SU-DHL-6 (cell line): ENCODE measurements around the gene C20orf204.

Source experiments
- H2AFZ ChIP-seq: fragments of 200-600 bp; sonication (generic); 2 replicates; pipeline ENCODE4 v1.6.1; 2014; ENCODE audit warnings: low read depth, mild to moderate bottlenecking, moderate library complexity, mixed read lengths, antibody characterized with exemption, low read length; ENCODE audit not compliant: severe bottlenecking
- H3F3A ChIP-seq: fragments of 200-600 bp; shearing (Covaris generic); 2 replicates; pipeline ENCODE4 v1.6.0; 2016; ENCODE audit warnings: antibody characterized with exemption, mild to moderate bottlenecking; ENCODE audit not compliant: insufficient read depth
- H3K27ac ChIP-seq: fragments of 200-600 bp; sonication (generic); 2 replicates; pipeline ENCODE4 v1.5.1; 2016; ENCODE audit warnings: low read depth, mild to moderate bottlenecking, low read length, moderate library complexity, mixed read lengths
- H3K27me3 ChIP-seq: fragments of 200-600 bp; sonication (generic), shearing (Covaris generic); 2 replicates; pipeline ENCODE4 v1.6.0; 2014; ENCODE audit warnings: mild to moderate bottlenecking, low read length
- H3K36me3 ChIP-seq: fragments of 200-600 bp; sonication (generic); 2 replicates; pipeline ENCODE4 v1.6.1; 2014; ENCODE audit warnings: mild to moderate bottlenecking, low read length, mixed read lengths
- H3K4me2 ChIP-seq: fragments of 300-600, 200-600 bp; shearing (Covaris generic), sonication (generic); 2 replicates; pipeline ENCODE4 v1.6.0; 2014; ENCODE audit warnings: low read length, low read depth, mild to moderate bottlenecking; ENCODE audit not compliant: poor library complexity, severe bottlenecking
- H3K4me3 ChIP-seq: fragments of 200-600 bp; sonication (generic); 2 replicates; pipeline ENCODE4 v1.5.1; 2014; ENCODE audit warnings: antibody characterized with exemption, low read length, mild to moderate bottlenecking, mixed read lengths; ENCODE audit not compliant: insufficient read depth, poor library complexity, severe bottlenecking
- H3K79me2 ChIP-seq: fragments of 200-600 bp; sonication (generic); 2 replicates; pipeline ENCODE4 v1.6.1; 2014; ENCODE audit warnings: mild to moderate bottlenecking, low read length, moderate library complexity; ENCODE audit not compliant: insufficient read depth
- H3K9ac ChIP-seq: fragments of 200-600 bp; sonication (generic); 2 replicates; pipeline ENCODE4 v1.7.0; 2014; ENCODE audit warnings: mild to moderate bottlenecking, low read length
- H3K9me2 ChIP-seq: fragments of 200-600 bp; sonication (generic); replicated peaks from 2 replicates; pipeline ENCODE4 v1.6.1; 2014; ENCODE audit warnings: low read length; ENCODE audit not compliant: insufficient read depth
- H3K9me3 ChIP-seq: fragments of 200-600 bp; sonication (generic); 2 replicates; pipeline ENCODE4 v1.6.1; 2014; ENCODE audit warnings: low read length, mixed read lengths; ENCODE audit not compliant: insufficient read depth
- H4K20me1 ChIP-seq: fragments of 200-600 bp; sonication (generic); 2 replicates; pipeline ENCODE4 v1.6.1; 2014; ENCODE audit warnings: low read depth, mild to moderate bottlenecking, antibody characterized with exemption, low read length, moderate library complexity, mixed read lengths
- CTCF ChIP-seq: fragments of 200-600 bp; sonication (generic); IDR thresholded peaks from one replicate; pipeline ENCODE4 v1.5.1; 2017; ENCODE audit warnings: antibody characterized with exemption, mild to moderate bottlenecking, low read length, moderate library complexity; ENCODE audit not compliant: insufficient read depth, poor library complexity, severe bottlenecking
- EZH2phosphoT487 ChIP-seq: fragments of 200-600 bp; sonication (generic), shearing (Covaris generic); conservative IDR thresholded peaks from 2 replicates; pipeline ENCODE4 v1.6.1; 2018; ENCODE audit warnings: mild to moderate bottlenecking, antibody characterized with exemption, low read length, moderate library complexity, mixed read lengths

C20orf204 gene

GRCh38 chr20:64049878-64050260 lies 13.9 kb downstream of the C20orf204 start:
- Histone ChIP-seq H4K20me1 (no peaks in the 10 kb centered on the region), H3K4me3 (no peak overlapping the region), H2AFZ (no peak overlapping the region), H3F3A (no peaks in the 10 kb centered on the region), H3K9me2 (no peaks in the 10 kb centered on the region), H3K4me2 (no peak overlapping the region), H3K27me3 (no peaks in the 10 kb centered on the region), H3K9me3 (no peaks in the 10 kb centered on the region), H3K36me3 (no peaks in the 10 kb centered on the region), H3K79me2 (no peaks in the 10 kb centered on the region), H3K9ac (no peak overlapping the region), H3K27ac (no peak overlapping the region)
- TF ChIP-seq CTCF (no peak), EZH2phosphoT487 (no peak)

GRCh38 chr20:64050261-64051032 lies 14.5 kb downstream of the C20orf204 start:
- H2AFZ ChIP-seq: no peak overlapping the region
- H3F3A ChIP-seq: no peaks in the 10 kb centered on the region
- H3K9ac ChIP-seq: no peak overlapping the region
- no peaks in the 10 kb centered on the region for H3K79me2 ChIP-seq
- H3K4me2 ChIP-seq: no peak overlapping the region
- no peak overlapping the region for H3K4me3 ChIP-seq
- TF ChIP-seq EZH2phosphoT487: no peak
- no peak for TF ChIP-seq CTCF
- no peaks in the 10 kb centered on the region for H3K36me3 ChIP-seq
- H3K27me3 ChIP-seq: no peaks in the 10 kb centered on the region
- no peak overlapping the region for H3K27ac ChIP-seq
- H3K9me3 ChIP-seq: no peaks in the 10 kb centered on the region
- H3K9me2 ChIP-seq: no peaks in the 10 kb centered on the region
- H4K20me1 ChIP-seq: no peaks in the 10 kb centered on the region

GRCh38 chr20:64051033-64051452 lies 15.1 kb downstream of the C20orf204 start:
- H3K9ac ChIP-seq: no peak overlapping the region
- no peaks in the 10 kb centered on the region for H3K36me3 ChIP-seq
- no peaks in the 10 kb centered on the region for H3K27me3 ChIP-seq
- H2AFZ ChIP-seq: no peak overlapping the region
- H3F3A ChIP-seq: no peaks in the 10 kb centered on the region
- no peak overlapping the region for H3K27ac ChIP-seq
- no peaks in the 10 kb centered on the region for H3K9me2 ChIP-seq
- H3K79me2 ChIP-seq: no peaks in the 10 kb centered on the region
- TF ChIP-seq EZH2phosphoT487: no peak
- TF ChIP-seq CTCF: no peak
- no peaks in the 10 kb centered on the region for H4K20me1 ChIP-seq
- no peak overlapping the region for H3K4me2 ChIP-seq
- H3K4me3 ChIP-seq: no peak overlapping the region
- no peaks in the 10 kb centered on the region for H3K9me3 ChIP-seq
